ENCODE results near the gene MRPL2.
"Not testable (repeated sequence)": the region's sequence is repeated elsewhere in the genome, so short reads cannot be mapped to it uniquely, and the experiment has no call there.

MRPL2 gene

GRCh38 chr6:43082806-43083655 lies 23.8 kb upstream of the MRPL2 start:
- no peak overlapping the region for H3K4me3 ChIP-seq (ENCODE audit: low read length)
- TF ChIP-seq CTCF (IDR thresholded peaks at IDR 0.05; ENCODE audit: insufficient read depth, low read depth, low read length, missing control alignments): no peak
- no peak for DNase-seq (ENCODE audit: low read depth)

DNA sequence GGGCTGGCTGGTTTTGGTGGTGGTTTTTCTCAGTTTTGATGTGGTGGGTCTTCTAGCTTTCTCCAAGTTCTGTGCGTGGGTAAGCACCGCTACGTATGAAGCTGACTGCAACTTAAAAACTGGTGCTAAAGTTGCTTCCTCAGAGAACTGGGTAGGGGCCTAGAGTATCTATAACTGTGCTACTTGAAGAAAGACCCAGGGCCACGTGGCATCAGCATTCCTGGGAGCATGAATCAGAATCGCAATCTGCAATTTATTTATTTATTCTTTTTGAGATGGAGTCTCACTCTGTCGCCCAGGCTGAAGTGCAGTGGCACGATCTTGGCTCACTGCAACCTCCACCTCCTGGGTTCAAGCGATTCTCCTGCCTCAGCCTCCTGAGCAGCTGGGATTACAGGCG lies 22.7 kb upstream of the MRPL2 start:
- not testable (repeated sequence) for H3K4me3 ChIP-seq (ENCODE audit: low read length); DNase-seq (ENCODE audit: low read depth)

GRCh38 chr6:43081043-43081442 lies 21.8 kb upstream of the MRPL2 start:
- TF ChIP-seq CTCF (IDR thresholded peaks at IDR 0.05; ENCODE audit: insufficient read depth, low read depth, low read length, missing control alignments): no peak
- no peak overlapping the region for H3K4me3 ChIP-seq (ENCODE audit: low read length)
- DNase-seq (ENCODE audit: low read depth): no peak

DNA sequence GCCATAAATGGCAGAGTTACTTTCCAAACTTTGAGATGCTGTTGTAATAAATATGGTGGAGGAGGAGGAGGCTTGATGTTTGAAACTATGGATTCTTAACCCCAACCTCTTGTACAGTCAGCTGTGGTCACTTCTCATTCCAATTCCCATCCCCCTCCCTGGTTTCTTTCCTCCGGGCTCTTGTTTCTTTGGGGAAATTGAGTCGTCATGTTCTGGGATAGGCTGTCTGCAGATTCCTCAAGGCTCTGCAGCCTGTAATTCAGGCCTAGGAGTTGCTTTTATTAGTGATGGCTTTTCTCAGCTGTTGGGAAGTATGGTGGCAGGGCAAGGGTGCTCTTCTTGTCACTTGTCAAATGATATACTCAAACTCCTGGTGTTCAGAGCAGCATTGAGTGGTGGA lies 19.5 kb upstream of the MRPL2 start:
- H3K4me3 ChIP-seq (ENCODE audit: low read length): no peak overlapping the region
- DNase-seq (ENCODE audit: low read depth): no peak

GRCh38 chr6:43077981-43078511 lies 18.8 kb upstream of the MRPL2 start:
- no peak for TF ChIP-seq CTCF (IDR thresholded peaks at IDR 0.05; ENCODE audit: insufficient read depth, low read depth, low read length, missing control alignments)
- no peak for DNase-seq (ENCODE audit: low read depth)
- H3K4me3 ChIP-seq (ENCODE audit: low read length): peak overlapping the region; percentile 83

More for the DNA sequence above, 19.5 kb upstream of the MRPL2 start:
- no peak for TF ChIP-seq CTCF (IDR thresholded peaks at IDR 0.05; ENCODE audit: insufficient read depth, low read depth, low read length, missing control alignments)

DNA sequence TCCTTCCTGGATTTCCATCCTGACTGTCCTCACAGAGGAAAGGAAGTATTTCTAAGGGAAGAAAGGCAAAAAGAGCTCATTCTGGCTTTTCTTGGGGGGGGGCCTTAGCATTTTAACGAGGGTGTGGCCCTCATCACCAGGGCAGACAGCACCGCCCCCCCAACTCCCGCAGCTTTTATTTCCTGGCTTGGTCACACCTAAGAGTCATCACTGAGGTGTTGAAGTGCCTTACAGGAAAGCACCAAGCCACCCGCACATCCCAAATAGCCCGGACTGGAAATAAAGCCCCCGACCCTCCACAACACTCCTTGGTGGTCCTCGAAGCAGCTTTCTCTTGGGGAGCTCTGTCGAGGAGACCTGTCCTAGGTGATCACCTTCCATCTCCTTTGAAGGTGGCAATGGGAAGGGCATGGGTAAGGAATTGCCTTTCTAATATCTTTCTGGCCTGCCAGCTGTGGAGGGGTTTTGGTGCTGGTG lies 18.1 kb upstream of the MRPL2 start:
- no peak for TF ChIP-seq CTCF (IDR thresholded peaks at IDR 0.05; ENCODE audit: insufficient read depth, low read depth, low read length, missing control alignments)
- H3K4me3 ChIP-seq (ENCODE audit: low read length): peak overlapping the region; percentile 83
- peak; percentile 67 for DNase-seq (ENCODE audit: low read depth)

DNA sequence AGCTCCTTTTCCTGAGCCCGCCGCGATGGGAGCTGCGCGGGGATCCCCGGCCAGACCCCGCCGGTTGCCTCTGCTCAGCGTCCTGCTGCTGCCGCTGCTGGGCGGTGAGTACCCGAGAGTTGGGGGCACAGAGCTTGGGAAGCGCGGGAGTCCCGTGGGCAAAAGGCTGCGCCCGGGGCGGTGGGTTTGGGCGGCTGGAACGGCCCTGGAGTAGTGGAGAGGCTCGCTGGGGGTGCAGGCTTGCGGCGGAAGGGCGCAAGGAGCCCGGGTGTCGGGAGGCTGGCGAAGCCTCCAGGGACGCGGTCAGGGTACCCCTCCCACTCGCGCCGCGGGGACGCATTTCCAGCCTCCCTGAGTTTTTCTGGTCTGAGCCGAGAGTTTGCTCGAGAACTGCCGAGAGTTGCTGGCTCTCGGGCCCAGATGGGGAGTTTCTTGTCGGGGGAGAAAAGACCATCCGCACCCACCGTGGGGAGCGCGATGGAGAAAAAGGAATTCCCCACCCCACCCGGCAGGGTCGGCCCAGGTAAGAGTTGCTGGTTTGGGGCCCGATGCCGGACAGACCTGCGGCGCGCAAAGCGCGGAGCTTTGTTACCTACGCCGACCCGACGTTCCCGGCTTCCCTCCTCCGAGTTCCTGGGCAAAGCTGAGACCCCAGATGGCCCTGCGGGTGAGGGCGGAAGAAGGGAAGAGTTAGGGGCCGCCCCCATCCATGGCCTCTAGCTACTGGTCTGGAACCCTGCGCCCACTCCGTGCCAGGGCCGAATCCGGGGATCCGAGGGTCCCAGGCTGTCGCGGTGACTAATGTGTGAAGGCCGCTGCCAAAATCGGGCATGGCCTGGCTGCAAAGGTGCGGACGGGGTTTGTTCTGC lies 17.5 kb upstream of the MRPL2 start:
- H3K4me3 ChIP-seq (ENCODE audit: low read length): peak overlapping the region; percentile 83
- no peak for DNase-seq (ENCODE audit: low read depth)
- TF ChIP-seq CTCF (IDR thresholded peaks at IDR 0.05; ENCODE audit: insufficient read depth, low read depth, low read length, missing control alignments): no peak

Data from epithelial cell of esophagus (primary cell).